ACC112 (cell line): ENCODE data around the gene ABCF3.
"Not testable (repeated sequence)": the region's sequence is repeated elsewhere in the genome, so short reads cannot be mapped to it uniquely, and the experiment has no call there.

ENCODE experiments used
- H2AFZ ChIP-seq: fragments of 200-600 bp; sonication (generic); one replicate; pipeline ENCODE4 v1.6.0; 2017; ENCODE audit warnings: antibody characterized with exemption, low read length; ENCODE audit not compliant: unreplicated experiment
- H3K27ac ChIP-seq: fragments of 200-600 bp; sonication (generic); 2 replicates; pipeline ENCODE4 v1.5.1; 2014; ENCODE audit warnings: low read depth, mild to moderate bottlenecking, antibody characterized with exemption, low read length, moderate library complexity
- H3K27me3 ChIP-seq: fragments of 200-600 bp; sonication (generic); 2 replicates; pipeline ENCODE4 v1.6.1; 2014; ENCODE audit warnings: mild to moderate bottlenecking, antibody characterized with exemption, low read length, moderate library complexity, mixed read lengths; ENCODE audit not compliant: insufficient read depth
- H3K36me3 ChIP-seq: fragments of 200-600 bp; sonication (generic); 2 replicates; pipeline ENCODE4 v1.6.1; 2016; ENCODE audit warnings: mild to moderate bottlenecking, antibody characterized with exemption, low read length, moderate library complexity, mixed read lengths; ENCODE audit not compliant: insufficient read depth
- H3K4me1 ChIP-seq: fragments of 200-600 bp; sonication (generic); one replicate; pipeline ENCODE4 v1.6.1; 2016; ENCODE audit warnings: low read length, mixed read lengths; ENCODE audit not compliant: insufficient read depth, unreplicated experiment, control insufficient read depth
- H3K4me3 ChIP-seq: fragments of 200-600 bp; sonication (generic); 2 replicates; pipeline ENCODE4 v1.5.1; 2014; ENCODE audit warnings: mild to moderate bottlenecking, low read depth, low read length
- H3K79me2 ChIP-seq: fragments of 200-600 bp; sonication (generic); one replicate; pipeline ENCODE4 v1.6.0; 2016; ENCODE audit warnings: low read length; ENCODE audit not compliant: control insufficient read depth, unreplicated experiment, insufficient read depth

Gene ABCF3

DNA sequence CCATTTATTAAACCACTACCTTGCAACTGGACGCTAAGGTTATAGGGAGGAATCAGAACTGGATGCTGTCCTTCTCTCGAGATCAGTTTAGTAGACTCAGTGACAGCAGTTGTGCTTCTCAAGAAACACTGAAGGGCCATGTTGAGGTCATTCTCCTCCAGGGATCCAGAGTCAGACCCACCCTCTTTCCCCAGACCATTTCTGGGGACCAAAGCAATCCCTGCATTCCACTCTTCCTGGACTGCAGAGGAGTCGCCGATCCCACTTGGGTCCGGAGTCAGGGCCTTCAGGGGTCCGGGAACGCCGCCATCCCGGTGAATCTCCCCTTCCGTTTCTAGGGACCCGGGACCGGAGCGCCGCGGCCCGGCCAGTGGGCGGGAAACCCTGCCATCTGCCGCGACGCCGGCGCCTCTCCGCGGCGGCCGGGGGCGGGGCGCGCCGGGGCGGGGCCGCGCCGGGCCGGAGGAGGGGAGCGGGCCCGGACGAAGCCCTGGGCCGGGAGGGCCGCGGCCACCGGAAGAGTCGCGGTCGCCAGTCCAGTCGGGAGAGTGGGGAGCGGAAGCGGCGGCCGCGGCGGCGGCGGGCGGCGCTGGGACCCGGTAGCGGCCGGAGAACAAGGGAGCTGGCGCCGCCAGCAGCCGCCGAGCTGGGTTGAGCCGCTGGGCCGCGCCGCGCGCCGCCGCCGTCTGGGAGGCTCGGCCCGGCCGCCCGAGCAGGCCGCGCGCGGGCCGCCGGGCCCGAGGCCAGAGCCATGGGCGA lies 30.9 kb upstream of the ABCF3 start, which contains the start of gene DVL3:
DVL3 (plus strand) TSS at position 493 of the 759 bp plus-strand sequence; CDS start at position 752, 259 bp downstream.
- Histone ChIP-seq H3K27ac (peak within 1 kb of the TSS; percentile 68), H3K4me1 (peaks cover 11% of the 10 kb centered on the region), H3K4me3 (peak within 1 kb of the TSS; percentile 97), H2AFZ (peak within 1 kb of the TSS; percentile 39), H3K79me2 (peaks cover 46% of the 10 kb centered on the region), H3K27me3 (no peaks in the 10 kb centered on the region), H3K36me3 (no peaks in the 10 kb centered on the region)

DNA sequence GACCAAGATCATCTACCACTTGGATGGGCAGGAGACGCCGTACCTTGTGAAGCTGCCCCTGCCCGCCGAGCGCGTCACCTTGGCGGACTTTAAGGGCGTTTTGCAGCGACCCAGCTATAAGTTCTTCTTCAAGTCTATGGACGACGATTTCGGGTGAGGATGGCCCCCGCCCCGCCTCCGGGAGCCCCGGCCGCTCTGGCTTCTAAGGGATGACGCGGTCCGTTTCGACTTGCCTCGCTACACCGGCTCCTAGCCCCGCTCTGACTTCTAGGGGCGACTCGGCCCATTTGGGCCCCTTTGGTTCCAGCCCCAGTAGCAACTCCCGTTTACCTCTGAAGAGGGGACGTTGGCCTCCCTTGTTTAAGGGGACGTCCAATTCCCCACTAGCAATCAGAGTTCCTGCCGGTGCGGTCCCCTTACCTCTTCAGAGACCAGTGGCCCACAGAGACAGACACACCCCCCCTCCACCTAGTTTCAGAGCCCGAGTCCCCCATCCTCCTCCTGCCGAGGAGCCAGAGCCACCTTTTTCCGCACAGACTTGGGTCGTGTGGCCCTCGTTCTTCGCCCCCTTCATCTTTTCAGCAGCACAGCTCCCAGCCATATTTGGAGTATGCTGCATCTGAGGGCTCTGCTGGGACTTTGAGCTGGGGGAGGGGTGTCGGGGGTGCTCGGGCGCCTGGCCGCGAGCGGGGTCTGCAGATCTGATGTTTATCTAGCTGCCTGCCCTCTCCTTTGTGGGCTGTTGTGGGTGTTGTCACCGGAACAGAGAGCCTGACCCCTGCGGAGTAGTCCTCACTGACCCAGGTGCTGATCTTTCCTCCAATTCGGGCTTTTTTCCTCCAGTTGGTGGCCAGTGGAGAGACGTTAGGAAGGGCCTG lies 30.1 kb upstream of the ABCF3 start:
- peak overlapping the region; percentile 39 for H2AFZ ChIP-seq
- peak overlapping the region; percentile 97 for H3K4me3 ChIP-seq
- peaks cover 54% of the 10 kb centered on the region for H3K79me2 ChIP-seq
- peak overlapping the region; percentile 68 for H3K27ac ChIP-seq
- no peaks in the 10 kb centered on the region for H3K36me3 ChIP-seq
- H3K4me1 ChIP-seq: peaks cover 19% of the 10 kb centered on the region
- H3K27me3 ChIP-seq: no peaks in the 10 kb centered on the region

DNA sequence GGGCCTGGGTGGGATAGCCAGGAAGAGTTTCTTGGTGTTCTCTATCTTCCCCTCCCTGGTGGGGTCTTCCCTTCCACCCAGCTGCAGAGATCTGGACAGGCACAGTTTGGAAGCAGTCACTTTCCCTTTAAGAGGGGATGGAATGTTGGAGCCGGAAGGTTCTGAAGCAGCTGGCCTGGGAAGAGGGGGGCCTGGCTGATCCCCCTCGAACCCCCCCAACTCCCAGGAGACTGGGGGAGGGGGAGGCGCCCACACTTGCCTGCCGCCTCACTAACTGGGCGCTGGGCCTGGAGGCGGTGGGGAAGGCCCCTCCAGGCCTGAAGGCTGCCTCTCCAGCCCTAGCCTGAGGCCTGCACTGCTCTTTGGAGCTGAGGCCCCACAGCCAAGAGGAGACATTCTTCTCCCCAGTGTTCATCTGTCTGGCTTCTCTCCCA lies 29.5 kb upstream of the ABCF3 start:
- peaks cover 60% of the 10 kb centered on the region for H3K79me2 ChIP-seq
- H3K4me1 ChIP-seq: peaks cover 23% of the 10 kb centered on the region
- peak overlapping the region; percentile 97 for H3K4me3 ChIP-seq
- H3K27me3 ChIP-seq: no peaks in the 10 kb centered on the region
- no peaks in the 10 kb centered on the region for H3K36me3 ChIP-seq
- no peak overlapping the region for H2AFZ ChIP-seq
- peak overlapping the region; percentile 68 for H3K27ac ChIP-seq

- H3K4me3 ChIP-seq: peak overlapping the region; percentile 97
- H3K27ac ChIP-seq: peak overlapping the region; percentile 68; the same call in 1 of the 2 replicates
- no peak overlapping the region for H2AFZ ChIP-seq
- H3K27me3 ChIP-seq: no peaks in the 10 kb centered on the region
- peaks cover 23% of the 10 kb centered on the region for H3K4me1 ChIP-seq
- no peaks in the 10 kb centered on the region for H3K36me3 ChIP-seq
- H3K79me2 ChIP-seq: peaks cover 64% of the 10 kb centered on the region
These were observed 28.8 kb upstream of the ABCF3 start for GRCh38 chr3:184157206-184157605.

GRCh38 chr3:184158404-184158803 lies 27.6 kb upstream of the ABCF3 start:
- Histone ChIP-seq H3K79me2 (peaks cover 72% of the 10 kb centered on the region), H2AFZ (no peak overlapping the region), H3K27me3 (no peaks in the 10 kb centered on the region), H3K4me1 (peaks cover 23% of the 10 kb centered on the region), H3K27ac (no peak overlapping the region), H3K4me3 (peak overlapping the region; percentile 97), H3K36me3 (0 out of 2 replicates have a peak, but pooled peaks cover 2% of the 10 kb centered on the region)

- H3K27me3 ChIP-seq: no peaks in the 10 kb centered on the region
- peak overlapping the region; percentile 50; the same call in 1 of the 2 replicates for H3K4me3 ChIP-seq
- H2AFZ ChIP-seq: no peak overlapping the region
- peaks cover 12% of the 10 kb centered on the region for H3K36me3 ChIP-seq
- peaks cover 84% of the 10 kb centered on the region for H3K79me2 ChIP-seq
- peak overlapping the region; percentile 74 for H3K27ac ChIP-seq
- peaks cover 23% of the 10 kb centered on the region for H3K4me1 ChIP-seq
These were observed 25.5 kb upstream of the ABCF3 start for GRCh38 chr3:184160456-184160855.

DNA sequence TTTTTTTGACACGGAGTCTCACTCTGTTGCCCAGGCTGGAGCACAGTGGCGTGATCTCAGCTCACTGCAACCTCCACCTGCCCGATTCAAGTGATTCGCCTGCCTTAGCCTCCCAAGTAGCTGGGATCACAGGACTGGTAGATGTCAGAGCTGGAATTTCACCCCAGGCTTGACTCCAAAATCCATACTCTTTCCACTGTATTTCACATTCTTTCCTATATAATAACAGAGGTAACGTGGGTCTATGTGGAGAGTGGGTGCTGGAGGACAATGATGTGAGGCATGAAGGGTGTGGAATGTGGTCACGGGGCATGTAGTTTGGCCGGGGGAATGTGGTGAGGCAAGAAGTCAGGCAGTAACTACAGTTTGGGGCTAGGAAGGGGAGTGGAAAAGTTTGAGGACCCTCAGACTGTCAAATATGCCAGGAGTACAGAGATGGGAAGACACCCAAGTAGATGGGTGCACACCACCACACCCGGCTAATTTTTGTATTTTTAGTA lies 23.4 kb upstream of the ABCF3 start:
- not testable (repeated sequence) for H3K27me3 ChIP-seq, H3K27ac ChIP-seq, H2AFZ ChIP-seq, H3K4me3 ChIP-seq
- H3K79me2 ChIP-seq: peaks cover 67% of the 10 kb centered on the region
- H3K36me3 ChIP-seq: peaks cover 29% of the 10 kb centered on the region
- H3K4me1 ChIP-seq: peaks cover 22% of the 10 kb centered on the region

DNA sequence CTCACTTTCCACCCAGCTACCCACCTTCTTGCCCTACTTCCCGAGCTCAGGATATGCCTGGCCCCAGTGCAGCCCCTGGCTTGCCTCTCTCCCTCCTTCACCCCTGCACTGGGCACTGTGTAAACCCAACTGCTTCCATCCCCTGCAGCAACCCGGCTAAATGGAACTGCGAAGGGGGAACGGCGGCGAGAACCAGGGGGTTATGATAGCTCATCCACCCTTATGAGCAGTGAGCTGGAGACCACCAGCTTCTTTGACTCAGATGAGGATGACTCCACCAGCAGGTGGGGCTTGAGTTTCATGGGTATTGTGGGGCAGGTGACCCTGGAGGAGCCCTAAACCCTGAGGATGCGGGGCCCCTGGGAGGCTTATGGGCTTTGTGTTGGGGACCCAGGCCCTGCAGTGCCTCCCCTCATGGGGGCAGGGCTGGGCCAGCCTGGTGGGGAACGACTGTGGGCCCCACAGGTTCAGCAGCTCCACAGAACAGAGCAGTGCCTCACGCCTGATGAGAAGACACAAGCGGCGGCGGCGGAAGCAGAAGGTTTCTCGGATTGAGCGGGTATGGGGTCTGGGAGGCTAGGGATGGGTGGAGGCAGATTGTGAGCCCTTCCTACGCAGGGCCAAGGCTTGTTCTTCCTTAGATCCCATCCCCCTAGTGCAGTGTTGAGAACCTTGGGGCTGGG lies 21.2 kb upstream of the ABCF3 start:
- no peak overlapping the region for H2AFZ ChIP-seq
- no peak overlapping the region for H3K4me3 ChIP-seq
- no peak overlapping the region for H3K27ac ChIP-seq
- H3K27me3 ChIP-seq: no peaks in the 10 kb centered on the region
- peaks cover 50% of the 10 kb centered on the region for H3K79me2 ChIP-seq
- peaks cover 33% of the 10 kb centered on the region for H3K36me3 ChIP-seq
- peaks cover 33% of the 10 kb centered on the region for H3K4me1 ChIP-seq

- H3K36me3 ChIP-seq: peaks cover 33% of the 10 kb centered on the region
- no peak overlapping the region for H2AFZ ChIP-seq
- H3K79me2 ChIP-seq: peaks cover 44% of the 10 kb centered on the region
- H3K27me3 ChIP-seq: no peaks in the 10 kb centered on the region
- no peak overlapping the region for H3K27ac ChIP-seq
- H3K4me1 ChIP-seq: peaks cover 27% of the 10 kb centered on the region
- no peak overlapping the region for H3K4me3 ChIP-seq
These were observed 20.5 kb upstream of the ABCF3 start for GRCh38 chr3:184165543-184165942.

DNA sequence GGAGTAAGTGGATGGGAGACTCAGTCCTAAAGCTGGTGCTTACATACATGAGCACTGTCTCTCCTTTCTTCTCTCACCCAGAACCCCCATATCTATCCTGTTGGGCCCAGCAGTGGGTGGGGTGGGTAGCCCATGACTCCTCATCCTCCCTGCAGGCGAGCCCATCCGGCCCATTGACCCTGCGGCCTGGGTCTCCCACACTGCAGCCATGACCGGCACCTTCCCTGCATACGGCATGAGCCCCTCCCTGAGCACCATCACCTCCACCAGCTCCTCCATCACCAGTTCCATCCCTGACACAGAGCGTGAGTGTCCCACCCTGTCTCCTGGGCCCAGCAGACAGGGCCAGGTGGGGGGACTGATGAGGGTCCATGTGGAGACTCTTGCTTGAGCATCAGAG lies 19.3 kb upstream of the ABCF3 start:
- Histone ChIP-seq H3K36me3 (peaks cover 33% of the 10 kb centered on the region), H3K27ac (no peak overlapping the region), H3K4me1 (peaks cover 32% of the 10 kb centered on the region), H3K79me2 (peaks cover 33% of the 10 kb centered on the region), H3K4me3 (no peak overlapping the region), H3K27me3 (no peaks in the 10 kb centered on the region), H2AFZ (no peak overlapping the region)
